Tibial nerve (tissue), 4 donors: ENCODE measurements around the gene STK4.

Experiments used
- EP300 ChIP-seq, 2 donors: sonication (generic); formaldehyde crosslinking; IDR thresholded peaks; one replicate each; pipeline ENCODE4 v1.6.1; 2017; ENCODE audit warnings: antibody characterized with exemption in 2 of 2, mild to moderate bottlenecking in 1 of 2
- POLR2A ChIP-seq, 2 donors: fragments of 450-650 bp; IDR thresholded peaks; one replicate each; pipeline ENCODE4 v1.6.1; 2017; ENCODE audit warnings: antibody characterized with exemption in 2 of 2, mild to moderate bottlenecking in 2 of 2, moderate library complexity in 2 of 2
- TF ChIP-seq, protein P1 (sequence below), 5 experiments: fragments of 200-600 bp in 3 of 5; fragments of 450-650 bp in 2 of 5; sonication (generic) in 3 of 5; IDR thresholded peaks; one replicate each; pipeline ENCODE4 v1.5.1; 2016 to 2019; ENCODE audit warnings: antibody characterized with exemption in 5 of 5, mild to moderate bottlenecking in 3 of 5, moderate library complexity in 2 of 5

- TF ChIP-seq POLR2A (IDR thresholded peaks at IDR 0.05) = no peak
- TF ChIP-seq, protein P1, sequence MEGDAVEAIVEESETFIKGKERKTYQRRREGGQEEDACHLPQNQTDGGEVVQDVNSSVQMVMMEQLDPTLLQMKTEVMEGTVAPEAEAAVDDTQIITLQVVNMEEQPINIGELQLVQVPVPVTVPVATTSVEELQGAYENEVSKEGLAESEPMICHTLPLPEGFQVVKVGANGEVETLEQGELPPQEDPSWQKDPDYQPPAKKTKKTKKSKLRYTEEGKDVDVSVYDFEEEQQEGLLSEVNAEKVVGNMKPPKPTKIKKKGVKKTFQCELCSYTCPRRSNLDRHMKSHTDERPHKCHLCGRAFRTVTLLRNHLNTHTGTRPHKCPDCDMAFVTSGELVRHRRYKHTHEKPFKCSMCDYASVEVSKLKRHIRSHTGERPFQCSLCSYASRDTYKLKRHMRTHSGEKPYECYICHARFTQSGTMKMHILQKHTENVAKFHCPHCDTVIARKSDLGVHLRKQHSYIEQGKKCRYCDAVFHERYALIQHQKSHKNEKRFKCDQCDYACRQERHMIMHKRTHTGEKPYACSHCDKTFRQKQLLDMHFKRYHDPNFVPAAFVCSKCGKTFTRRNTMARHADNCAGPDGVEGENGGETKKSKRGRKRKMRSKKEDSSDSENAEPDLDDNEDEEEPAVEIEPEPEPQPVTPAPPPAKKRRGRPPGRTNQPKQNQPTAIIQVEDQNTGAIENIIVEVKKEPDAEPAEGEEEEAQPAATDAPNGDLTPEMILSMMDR (IDR thresholded peaks at IDR 0.05) = no peak
- TF ChIP-seq EP300 (IDR thresholded peaks at IDR 0.05) = no peak
Observed at GRCh38 chr20:45085867-45086266, 119.6 kb downstream of the STK4 start.
